NCI-H2227 (cell line): ENCODE measurements around the gene ITGA11.

ENCODE experiments used
- DNase-seq: peaks from one replicate; lab custom pipeline; 2025; ENCODE audit not compliant: unreplicated experiment; lab: John Stamatoyannopoulos, UW

The ITGA11 gene

GRCh38 chr15:68396068-68396467, 35.9 kb downstream of the ITGA11 start:
- no peak for DNase-seq

- no peak for DNase-seq
Measured at GRCh38 chr15:68391121-68391520, 40.8 kb downstream of the ITGA11 start.

- DNase-seq, result no peak
Measured at GRCh38 chr15:68389936-68390817, 41.8 kb downstream of the ITGA11 start.

DNA sequence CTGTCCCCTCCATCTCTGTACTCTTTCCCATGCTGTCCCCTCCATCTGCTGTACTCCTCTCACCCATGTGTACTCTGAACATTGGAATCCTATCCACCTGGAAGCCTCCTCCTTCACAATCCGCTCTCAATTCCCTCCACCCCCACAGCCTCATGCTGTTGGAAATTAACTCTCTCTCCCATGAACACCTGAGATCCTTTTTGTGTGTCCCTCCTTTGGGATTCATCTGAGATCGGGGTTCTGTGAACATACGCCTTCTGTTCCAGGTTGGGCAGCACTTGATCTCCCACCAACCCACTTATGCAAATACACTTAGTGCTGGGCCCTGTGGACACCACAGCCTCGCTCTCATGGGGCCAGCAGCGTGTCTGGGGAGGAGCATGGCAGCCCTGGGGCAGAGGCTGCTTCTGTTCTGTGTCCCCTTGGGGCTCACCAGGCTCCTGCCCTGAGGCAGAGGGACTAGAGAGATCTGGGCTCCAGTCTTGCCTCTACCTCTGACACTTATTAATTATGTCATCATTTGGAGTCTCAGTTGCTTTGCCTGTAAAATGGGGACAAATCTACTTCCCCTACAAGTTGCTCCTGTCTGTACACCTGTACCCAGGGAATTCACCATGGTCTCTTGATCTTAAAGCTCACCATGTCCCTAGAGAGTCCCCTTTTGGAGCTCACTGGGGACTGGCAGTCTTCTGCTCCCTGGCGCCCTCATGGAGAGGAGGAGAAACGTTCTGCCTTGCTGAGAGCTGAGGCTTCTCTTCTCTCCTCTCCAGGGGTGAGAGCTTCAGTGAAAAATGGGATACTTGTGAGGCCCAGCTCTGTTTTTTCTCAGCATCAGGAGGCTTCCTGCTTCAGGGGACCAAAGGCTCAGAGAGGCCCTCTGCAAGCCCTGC, 42.7 kb downstream of the ITGA11 start:
- no peak for DNase-seq

DNA sequence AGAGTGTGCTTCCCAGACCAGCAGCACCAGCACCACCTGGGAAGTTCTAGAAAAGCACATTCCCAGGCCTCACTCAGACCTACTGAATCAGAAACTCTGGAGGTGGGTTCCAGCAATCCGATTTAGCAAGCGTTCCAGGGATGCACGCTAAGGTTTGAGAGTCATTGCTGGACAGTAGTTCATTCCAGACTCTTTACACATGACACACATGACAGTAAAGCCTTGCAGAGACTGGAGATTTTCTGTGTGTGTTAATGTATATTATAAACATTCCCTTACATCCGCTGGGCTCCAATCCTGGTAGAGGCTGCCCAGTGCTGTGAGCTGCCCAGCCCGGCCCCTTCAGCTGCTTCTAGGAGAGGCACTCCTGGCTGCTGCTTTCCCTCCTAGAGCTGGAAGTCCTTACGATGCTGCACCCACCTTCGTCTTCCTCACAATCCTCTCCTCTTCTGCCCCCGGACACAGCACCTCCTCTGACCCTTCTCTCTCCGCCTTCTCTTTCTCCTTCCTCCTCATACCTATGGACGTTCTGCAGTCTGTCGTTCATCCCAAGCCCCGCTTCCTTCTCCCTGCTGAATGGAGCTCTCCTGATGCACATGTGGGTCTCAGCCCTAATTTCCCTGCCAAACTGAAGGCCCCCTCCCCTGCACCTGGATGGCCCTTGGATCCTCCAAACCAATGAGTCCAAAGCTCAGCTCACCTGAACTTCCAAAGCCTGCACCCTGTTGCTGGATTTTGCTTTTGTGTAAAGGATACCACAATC, 44.4 kb downstream of the ITGA11 start:
- DNase-seq, result no peak

GRCh38 chr15:68386587-68387288, 45.2 kb downstream of the ITGA11 start:
- DNase-seq, result no peak

DNA sequence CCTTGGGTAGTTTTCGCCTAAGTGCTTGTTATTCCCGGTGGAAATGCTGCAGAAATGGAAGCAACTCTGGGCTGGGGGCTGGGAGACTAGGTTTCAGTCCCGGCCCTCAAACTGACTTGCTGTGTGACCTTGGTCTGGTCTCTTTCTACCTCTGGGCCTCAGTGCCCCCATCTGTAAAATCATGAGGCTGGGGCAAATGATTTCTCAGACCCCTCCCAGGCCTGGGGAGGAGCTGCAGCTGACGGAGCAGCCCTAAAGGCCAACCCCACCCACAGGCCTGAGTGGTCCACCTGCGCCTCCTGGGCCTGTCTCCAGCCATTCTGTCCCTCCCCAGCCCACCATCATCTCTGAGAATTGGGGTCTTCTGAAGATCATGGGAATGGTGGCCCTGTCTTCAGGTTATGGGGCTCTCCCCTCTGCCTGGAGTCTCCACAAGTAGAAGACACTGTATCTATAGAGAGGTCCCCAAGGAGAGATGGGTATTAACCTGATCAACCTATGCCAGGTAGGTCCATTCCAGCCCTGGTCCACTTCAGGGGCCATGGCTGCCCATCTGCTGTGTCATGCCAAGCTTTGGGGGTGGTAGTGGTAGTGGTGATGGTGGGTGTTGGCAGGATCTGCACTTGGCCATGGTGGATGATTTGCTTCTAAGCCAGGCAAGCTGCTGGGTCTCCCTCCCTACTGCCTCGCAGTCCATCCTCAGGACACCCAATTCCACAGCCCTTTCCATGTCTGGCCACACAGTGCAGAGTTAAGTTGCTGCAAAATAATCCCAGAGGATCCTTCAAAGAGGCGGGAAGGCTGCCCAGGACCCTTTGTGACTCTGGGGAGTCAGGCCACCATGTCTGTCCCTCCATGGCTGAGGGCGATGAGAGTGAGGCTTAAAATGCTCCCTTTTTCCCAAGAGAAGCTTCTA, 46.0 kb downstream of the ITGA11 start:
- no peak for DNase-seq

DNA sequence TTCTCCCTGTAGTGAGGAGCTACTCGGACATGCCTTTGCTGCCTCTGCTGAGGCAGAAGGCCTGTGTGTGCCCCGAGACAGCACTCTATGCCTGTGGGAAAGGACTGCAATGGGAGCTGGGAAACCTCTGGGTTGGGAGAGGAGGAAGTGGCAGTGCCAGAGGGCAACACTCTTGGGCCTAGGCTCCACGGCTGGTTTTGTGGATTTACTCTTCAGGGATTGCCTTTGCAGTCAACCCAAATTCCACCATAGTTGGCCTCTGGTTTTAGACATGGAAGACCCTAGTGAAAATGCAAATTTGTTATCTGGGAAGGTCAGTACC, 46.8 kb downstream of the ITGA11 start:
- no peak for DNase-seq

DNA sequence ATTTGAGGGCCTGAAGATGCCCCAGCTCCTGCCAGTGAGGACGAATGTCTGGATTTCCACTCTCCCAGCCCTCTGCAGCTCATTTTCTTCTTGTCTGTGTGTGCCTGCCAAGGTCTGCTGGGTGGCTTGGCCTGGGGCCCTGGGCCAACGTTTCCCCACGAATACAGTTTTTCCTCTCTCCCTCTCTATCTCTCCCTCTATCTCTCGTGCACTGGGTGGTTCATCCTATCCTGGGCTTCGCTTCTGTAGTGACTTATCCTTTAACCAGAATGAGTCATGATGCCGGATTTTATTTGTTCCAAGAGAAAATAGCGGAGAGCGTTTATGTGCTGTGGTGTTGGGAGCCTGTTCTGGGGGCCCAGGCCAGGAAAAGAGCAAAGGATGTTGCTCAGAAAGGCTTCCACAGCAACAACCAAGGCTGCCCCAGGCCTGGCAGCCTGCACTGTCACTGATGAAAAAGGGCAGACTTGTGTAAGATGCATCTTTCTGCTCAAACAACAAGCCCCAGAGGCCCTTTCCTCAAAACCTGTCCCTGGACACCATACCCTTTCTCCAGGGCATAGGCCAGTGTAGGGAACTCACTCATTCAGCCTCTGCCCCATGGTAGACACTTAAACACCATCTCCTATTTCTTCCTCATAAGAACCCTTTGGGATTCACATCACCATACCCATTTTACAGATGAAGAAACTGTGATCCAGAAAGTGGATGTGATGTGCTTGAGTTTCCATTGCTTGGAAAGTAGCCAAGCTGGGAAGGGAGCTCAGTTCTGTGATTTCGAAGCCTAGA, 47.3 kb downstream of the ITGA11 start:
- no peak for DNase-seq

- DNase-seq, result peak; percentile 2
Measured at GRCh38 chr15:68383161-68384074, 48.5 kb downstream of the ITGA11 start.

- no peak for DNase-seq
Measured at GRCh38 chr15:68382286-68383007, 49.5 kb downstream of the ITGA11 start.

- no peak for DNase-seq
Measured at GRCh38 chr15:68380456-68380855, 51.5 kb downstream of the ITGA11 start.

DNA sequence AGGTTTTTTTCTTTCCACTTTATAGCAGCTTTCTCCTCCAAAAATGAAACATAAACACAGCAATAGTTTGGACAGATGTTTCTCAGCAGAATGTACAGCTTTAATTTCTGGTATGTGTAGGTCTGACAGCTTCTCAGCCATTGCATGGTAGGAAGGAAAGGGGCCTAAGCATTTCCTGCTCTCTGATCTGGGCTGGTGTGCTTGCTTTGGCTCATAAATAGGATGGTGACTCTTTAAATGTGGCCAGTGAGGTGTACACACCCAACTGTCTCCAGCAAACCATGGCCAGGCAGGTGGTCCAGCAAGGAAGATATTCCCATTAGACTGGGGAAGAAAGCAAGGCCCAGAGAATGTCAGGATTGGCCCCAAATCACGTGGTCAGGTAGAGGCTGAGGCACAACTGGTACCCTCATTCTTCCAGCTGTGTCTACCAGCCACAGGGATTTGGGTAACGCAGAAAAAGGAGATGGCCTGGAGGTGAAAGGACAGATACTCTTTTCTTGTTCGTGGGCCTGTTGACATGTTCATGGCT, 52.1 kb downstream of the ITGA11 start:
- no peak for DNase-seq

DNA sequence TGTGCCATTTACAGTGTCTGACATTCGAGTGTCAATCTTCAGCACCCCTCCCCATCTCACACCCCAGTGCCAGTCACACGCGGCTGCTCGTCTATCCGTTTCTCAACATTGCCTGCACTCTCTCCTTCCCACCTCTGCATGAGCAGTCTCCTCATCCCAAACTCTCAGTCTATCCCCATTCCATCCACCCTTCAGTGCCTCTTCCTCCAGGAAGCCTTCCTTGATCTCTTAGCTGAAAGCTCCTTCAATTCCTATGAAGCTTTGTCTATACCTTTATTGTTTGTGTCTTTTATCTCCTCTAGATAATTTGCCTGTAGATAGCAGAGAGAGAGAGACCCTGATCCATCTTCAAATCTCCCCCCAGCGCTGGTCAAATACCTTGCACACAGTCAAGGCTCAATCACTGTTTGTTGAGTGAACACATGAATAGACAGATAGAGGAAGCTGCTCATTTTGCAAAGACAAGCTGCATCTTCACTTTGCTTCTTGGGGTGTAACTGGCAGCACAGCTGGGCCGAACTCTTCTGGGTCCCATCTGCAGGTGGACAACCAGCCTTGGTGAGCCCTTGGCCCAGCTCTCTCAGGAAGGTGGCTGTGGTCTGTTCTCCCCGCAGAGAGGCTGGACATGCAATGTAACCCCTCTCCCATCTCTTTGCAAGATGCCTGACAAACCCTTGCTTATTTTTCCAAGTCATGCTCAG, 52.8 kb downstream of the ITGA11 start:
- no peak for DNase-seq

DNA sequence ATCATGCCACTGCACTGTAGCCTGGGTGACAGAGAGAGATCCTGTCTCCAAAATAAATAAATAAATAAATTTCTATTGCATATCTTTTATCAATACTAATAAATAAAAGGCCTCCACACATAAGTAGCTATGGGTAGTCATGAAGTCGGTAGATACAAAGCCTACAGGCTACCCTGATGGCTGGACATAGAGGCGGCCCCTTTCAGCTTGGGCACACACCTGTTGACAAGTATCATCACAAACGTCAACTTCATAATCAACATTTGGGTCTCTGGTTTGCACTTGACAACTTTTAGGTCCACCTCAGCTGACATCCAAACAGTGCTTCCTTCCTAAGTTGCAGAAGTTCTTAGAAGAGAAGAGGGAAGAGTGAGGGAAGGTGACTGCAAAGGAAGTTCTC, 53.4 kb downstream of the ITGA11 start:
- DNase-seq, result no peak

GRCh38 chr15:68377766-68378165, 54.2 kb downstream of the ITGA11 start:
- no peak for DNase-seq
